ENCODE data around the gene APOL6. TPM values are rescaled to one million over a fixed set of nuclear protein-coding genes. Genes with fewer than 3 reads are reported as not detected.
"Not testable (repeated sequence)": the region's sequence is repeated elsewhere in the genome, so short reads cannot be mapped to it uniquely, and the experiment has no call there.

APOL6 gene
- total RNA-seq, 2 donors from 2014 or later, result 15.3 to 26.5 TPM

GRCh38 chr22:35688913-35689675 is 40.8 kb downstream of the APOL6 start:
- no peak for DNase-seq (ENCODE audit: low spot score)
- ATAC-seq (ENCODE audit: insufficient number of reproducible peaks, low FRiP score, low read depth), result no peak
- no peaks in the 10 kb centered on the region for H3K4me1 ChIP-seq (ENCODE audit: control insufficient read depth in 1 of 2, low read depth in 2 of 2)
- H3K27ac ChIP-seq, result no peak overlapping the region
- TF ChIP-seq CTCF (IDR thresholded peaks at IDR 0.05), result no peak
- H3K4me3 ChIP-seq, result no peak overlapping the region
- H3K36me3 ChIP-seq, result no peaks in the 10 kb centered on the region
- H3K27me3 ChIP-seq (replicated peaks; ENCODE audit: insufficient read depth), result no peaks in the 10 kb centered on the region
- H3K9me3 ChIP-seq, result no peaks in the 10 kb centered on the region

GRCh38 chr22:35690001-35690400 is 41.8 kb downstream of the APOL6 start:
- H3K27ac ChIP-seq, result no peak overlapping the region
- no peak overlapping the region for H3K4me3 ChIP-seq
- TF ChIP-seq CTCF (IDR thresholded peaks at IDR 0.05), result no peak
- H3K27me3 ChIP-seq (replicated peaks; ENCODE audit: insufficient read depth), result no peaks in the 10 kb centered on the region
- DNase-seq (ENCODE audit: low spot score) (no peak), ATAC-seq (ENCODE audit: insufficient number of reproducible peaks, low FRiP score, low read depth) (no peak)
- no peaks in the 10 kb centered on the region for H3K9me3 ChIP-seq
- no peaks in the 10 kb centered on the region for H3K36me3 ChIP-seq
- no peaks in the 10 kb centered on the region for H3K4me1 ChIP-seq (ENCODE audit: control insufficient read depth in 1 of 2, low read depth in 2 of 2)

GRCh38 chr22:35695202-35695601 is 47.0 kb downstream of the APOL6 start:
- no peak for TF ChIP-seq CTCF (IDR thresholded peaks at IDR 0.05)
- Histone ChIP-seq H3K9me3 (no peaks in the 10 kb centered on the region), H3K36me3 (no peaks in the 10 kb centered on the region), H3K4me3 (no peak overlapping the region), H3K4me1 (ENCODE audit: control insufficient read depth in 1 of 2, low read depth in 2 of 2) (no peaks in the 10 kb centered on the region), H3K27me3 (replicated peaks; ENCODE audit: insufficient read depth) (no peaks in the 10 kb centered on the region), H3K27ac (no peak overlapping the region)
- no peak for DNase-seq (ENCODE audit: low spot score)
- no peak for ATAC-seq (ENCODE audit: insufficient number of reproducible peaks, low FRiP score, low read depth)

- DNase-seq (ENCODE audit: low spot score) (no peak), ATAC-seq (ENCODE audit: insufficient number of reproducible peaks, low FRiP score, low read depth) (no peak)
- no peak overlapping the region for H3K27ac ChIP-seq
- no peaks in the 10 kb centered on the region for H3K27me3 ChIP-seq (replicated peaks; ENCODE audit: insufficient read depth)
- H3K4me3 ChIP-seq, result no peak overlapping the region
- no peaks in the 10 kb centered on the region for H3K36me3 ChIP-seq
- no peak for TF ChIP-seq CTCF (IDR thresholded peaks at IDR 0.05)
- no peaks in the 10 kb centered on the region for H3K9me3 ChIP-seq
- H3K4me1 ChIP-seq (ENCODE audit: control insufficient read depth in 1 of 2, low read depth in 2 of 2), result no peaks in the 10 kb centered on the region
Measured at GRCh38 chr22:35697142-35697541, 48.9 kb downstream of the APOL6 start.

GRCh38 chr22:35699852-35700251 is 51.6 kb downstream of the APOL6 start:
- not testable (repeated sequence) for H3K4me1 ChIP-seq (ENCODE audit: control insufficient read depth in 1 of 2, low read depth in 2 of 2); H3K36me3 ChIP-seq; H3K27ac ChIP-seq; ATAC-seq (ENCODE audit: insufficient number of reproducible peaks, low FRiP score, low read depth); H3K27me3 ChIP-seq (replicated peaks; ENCODE audit: insufficient read depth); H3K4me3 ChIP-seq; DNase-seq (ENCODE audit: low spot score); H3K9me3 ChIP-seq
